BE2C (cell line): Measurements from ENCODE around the gene AKT3.
"Not testable (repeated sequence)": the region's sequence is repeated elsewhere in the genome, so short reads cannot be mapped to it uniquely, and the experiment has no call there.

ENCODE experiments used
- DNase-seq: peaks from one replicate; pipeline ENCODE4 v3.0.0-alpha.2; 2020
- H3K27me3 ChIP-seq: fragments of 250-450 bp; sonication (Bioruptor Pico); 2 replicates; pipeline ENCODE4 v1.5.1; 2020; ENCODE audit warnings: mild to moderate bottlenecking
- H3K36me3 ChIP-seq: fragments of 250-450 bp; sonication (Bioruptor Pico); 2 replicates; pipeline ENCODE4 v1.5.1; 2020; ENCODE audit warnings: mild to moderate bottlenecking
- H3K4me1 ChIP-seq: fragments of 250-450 bp; sonication (Bioruptor Pico); 2 replicates; pipeline ENCODE4 v1.5.1; 2020
- H3K4me3 ChIP-seq: 2 replicates; pipeline ENCODE4 v1.5.1; 2011; ENCODE audit warnings: low read depth, low read length
- H3K9me3 ChIP-seq: fragments of 250-450 bp; sonication (Bioruptor Pico); 2 replicates; pipeline ENCODE4 v1.5.1; 2020
- CTCF ChIP-seq: IDR thresholded peaks from 2 replicates; pipeline ENCODE4 v1.5.1; 2012; ENCODE audit warnings: mild to moderate bottlenecking, low read depth, low read length

The AKT3 gene

GRCh38 chr1:243596431-243597062 is 253.5 kb downstream of the AKT3 start:
- H3K4me1 ChIP-seq = peaks cover 4% of the 10 kb centered on the region; the same call in 1 of the 2 replicates
- no peaks in the 10 kb centered on the region for H3K36me3 ChIP-seq
- H3K4me3 ChIP-seq = no peak overlapping the region
- H3K27me3 ChIP-seq = no peaks in the 10 kb centered on the region
- no peak for DNase-seq
- no peak for TF ChIP-seq CTCF
- H3K9me3 ChIP-seq = no peaks in the 10 kb centered on the region

DNA sequence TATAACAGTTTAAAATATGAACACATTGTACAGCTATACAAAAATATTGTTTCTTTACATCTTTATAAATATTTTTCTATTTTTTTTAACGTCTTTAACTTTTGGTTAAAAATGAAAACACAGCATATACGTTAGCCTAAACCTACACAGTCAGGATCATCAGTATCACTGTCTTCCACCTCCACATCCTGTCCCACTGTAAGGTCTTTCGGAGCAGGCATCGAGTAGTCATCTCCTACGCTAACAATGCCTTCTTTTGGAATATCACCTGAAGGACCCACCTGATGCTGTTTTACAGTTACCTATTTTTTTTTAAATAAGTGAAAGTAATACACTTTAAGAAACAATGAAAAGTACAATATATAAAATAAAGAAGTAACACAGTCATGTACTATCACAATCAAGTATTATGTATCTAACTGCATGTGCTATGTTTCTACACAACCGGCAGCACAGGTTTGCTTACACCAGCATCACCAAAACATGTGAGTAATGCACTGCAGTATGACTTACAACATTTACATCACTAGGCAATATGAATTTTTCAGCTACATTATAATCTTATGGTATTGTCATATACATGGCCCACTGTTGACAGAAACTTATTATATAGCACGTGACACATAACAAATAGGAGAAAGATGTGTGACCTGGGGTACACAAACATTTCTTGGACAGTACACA is 254.4 kb downstream of the AKT3 start:
- TF ChIP-seq CTCF = no peak
- no peak for DNase-seq
- no peaks in the 10 kb centered on the region for H3K27me3 ChIP-seq

DNA sequence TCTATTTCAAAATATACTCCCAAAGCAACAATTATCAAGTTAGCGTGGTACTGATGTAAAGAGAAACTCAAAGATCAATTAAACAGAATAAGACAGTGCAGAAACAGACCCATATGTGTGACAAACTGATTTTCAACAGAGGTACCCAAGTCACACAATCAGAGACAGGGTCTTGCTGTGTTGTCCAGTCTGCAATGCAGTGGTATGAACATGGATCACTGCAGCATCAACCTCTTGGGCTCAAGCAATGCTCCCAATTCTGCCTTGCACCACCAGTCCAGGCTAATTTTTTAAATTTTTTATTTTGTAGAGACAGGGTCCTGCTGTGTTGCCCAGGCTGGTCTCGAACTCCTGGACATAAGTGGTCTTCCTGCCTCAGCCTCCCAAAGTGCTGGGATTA is 255.6 kb downstream of the AKT3 start:
- TF ChIP-seq CTCF = no peak
- DNase-seq = no peak
- no peaks in the 10 kb centered on the region for H3K27me3 ChIP-seq
- peaks cover 4% of the 10 kb centered on the region; the same call in 1 of the 2 replicates for H3K4me1 ChIP-seq
- H3K36me3 ChIP-seq = no peaks in the 10 kb centered on the region
- no peaks in the 10 kb centered on the region for H3K9me3 ChIP-seq
- no peak overlapping the region for H3K4me3 ChIP-seq

More for the DNA sequence above, 254.4 kb downstream of the AKT3 start:
- Histone ChIP-seq H3K36me3 (no peaks in the 10 kb centered on the region), H3K4me3 (no peak overlapping the region), H3K9me3 (no peaks in the 10 kb centered on the region), H3K4me1 (peaks cover 4% of the 10 kb centered on the region; the same call in 1 of the 2 replicates)

GRCh38 chr1:243589286-243589685 is 260.8 kb downstream of the AKT3 start:
- H3K9me3 ChIP-seq, DNase-seq, H3K27me3 ChIP-seq, H3K36me3 ChIP-seq, H3K4me1 ChIP-seq, H3K4me3 ChIP-seq: not testable (repeated sequence)

- no peak for DNase-seq
- no peak overlapping the region for H3K4me3 ChIP-seq
- H3K4me1 ChIP-seq = no peaks in the 10 kb centered on the region
- TF ChIP-seq CTCF = no peak
- no peaks in the 10 kb centered on the region for H3K9me3 ChIP-seq
- no peaks in the 10 kb centered on the region for H3K27me3 ChIP-seq
- no peaks in the 10 kb centered on the region for H3K36me3 ChIP-seq
Observed at GRCh38 chr1:243587823-243588560, 262.1 kb downstream of the AKT3 start.

DNA sequence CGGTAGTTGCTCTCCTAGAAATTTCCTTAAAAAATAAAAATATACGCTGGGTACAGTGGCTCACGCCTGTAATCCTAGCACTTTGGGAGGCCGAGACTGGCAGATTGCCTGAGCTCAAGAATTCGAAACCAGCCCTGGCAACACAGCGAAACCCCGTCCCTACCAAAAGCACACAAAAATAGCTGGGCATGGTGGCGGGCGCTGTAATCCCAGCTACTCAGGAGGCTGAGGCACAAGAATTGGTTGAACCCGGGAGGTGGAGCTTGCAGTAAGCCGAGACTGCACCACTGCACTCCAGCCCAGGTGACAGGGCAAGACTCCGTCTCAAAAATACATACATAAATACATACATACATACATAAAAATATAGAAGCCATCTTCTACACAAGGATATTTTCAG is 262.8 kb downstream of the AKT3 start:
- no peaks in the 10 kb centered on the region for H3K27me3 ChIP-seq
- DNase-seq = no peak
- no peak overlapping the region for H3K4me3 ChIP-seq
- H3K9me3 ChIP-seq = no peaks in the 10 kb centered on the region; the same call in 1 of the 2 replicates
- no peaks in the 10 kb centered on the region for H3K4me1 ChIP-seq
- TF ChIP-seq CTCF = no peak
- H3K36me3 ChIP-seq = no peaks in the 10 kb centered on the region
